ENCODE measurements around the gene PNLDC1. TPM values are rescaled to one million over a fixed set of nuclear protein-coding genes. Genes with fewer than 3 reads are reported as not detected.
"Not testable (repeated sequence)": the region's sequence is repeated elsewhere in the genome, so short reads cannot be mapped to it uniquely, and the experiment has no call there.

Gene PNLDC1
- polyA plus RNA-seq, 1 donor, result 0.23 TPM

GRCh38 chr6:159819932-159820640 lies 20.0 kb downstream of the PNLDC1 start:
- no peak for DNase-seq (ENCODE audit: low read depth)

- DNase-seq (ENCODE audit: low read depth), result no peak
Measured at GRCh38 chr6:159821122-159821521, 21.0 kb downstream of the PNLDC1 start.

- DNase-seq (ENCODE audit: low read depth), result no peak
Measured at GRCh38 chr6:159821726-159822125, 21.6 kb downstream of the PNLDC1 start.

GRCh38 chr6:159823953-159824352 lies 23.9 kb downstream of the PNLDC1 start:
- DNase-seq (ENCODE audit: low read depth), result no peak

- not testable (repeated sequence) for DNase-seq (ENCODE audit: low read depth)
Measured at GRCh38 chr6:159824690-159825089, 24.6 kb downstream of the PNLDC1 start.

- DNase-seq (ENCODE audit: low read depth), result no peak
Measured at GRCh38 chr6:159826004-159826403, 25.9 kb downstream of the PNLDC1 start.

- DNase-seq (ENCODE audit: low read depth), result no peak
Measured at GRCh38 chr6:159826968-159827647, 27.0 kb downstream of the PNLDC1 start.

- DNase-seq (ENCODE audit: low read depth), result no peak
Measured at GRCh38 chr6:159828074-159828473, 28.0 kb downstream of the PNLDC1 start.

- DNase-seq (ENCODE audit: low read depth), result no peak
Measured at GRCh38 chr6:159829526-159829925, 29.4 kb downstream of the PNLDC1 start.

GRCh38 chr6:159830501-159831372 lies 30.7 kb downstream of the PNLDC1 start:
- no peak for DNase-seq (ENCODE audit: low read depth)

- no peak for DNase-seq (ENCODE audit: low read depth)
Measured at GRCh38 chr6:159831373-159831679, 31.2 kb downstream of the PNLDC1 start.

- no peak for DNase-seq (ENCODE audit: low read depth)
Measured at GRCh38 chr6:159832946-159833345, 32.9 kb downstream of the PNLDC1 start.

GRCh38 chr6:159833556-159833955 lies 33.5 kb downstream of the PNLDC1 start:
- no peak for DNase-seq (ENCODE audit: low read depth)

GRCh38 chr6:159833997-159834603 lies 34.0 kb downstream of the PNLDC1 start:
- no peak for DNase-seq (ENCODE audit: low read depth)

GRCh38 chr6:159836718-159837490 lies 36.8 kb downstream of the PNLDC1 start:
- no peak for DNase-seq (ENCODE audit: low read depth)

GRCh38 chr6:159837511-159837910 lies 37.4 kb downstream of the PNLDC1 start:
- no peak for DNase-seq (ENCODE audit: low read depth)

GRCh38 chr6:159838020-159838744 lies 38.1 kb downstream of the PNLDC1 start:
- no peak for DNase-seq (ENCODE audit: low read depth)

GRCh38 chr6:159842035-159842434 lies 42.0 kb downstream of the PNLDC1 start:
- DNase-seq (ENCODE audit: low read depth), result no peak

GRCh38 chr6:159844737-159845645 lies 44.9 kb downstream of the PNLDC1 start:
- DNase-seq (ENCODE audit: low read depth), result no peak

GRCh38 chr6:159848552-159848951 lies 48.5 kb downstream of the PNLDC1 start:
- not testable (repeated sequence) for DNase-seq (ENCODE audit: low read depth)

Data from forelimb muscle (tissue), 1 donor.